ENCODE results near the gene C10orf90. TPM values are rescaled to one million over a fixed set of nuclear protein-coding genes. Genes with fewer than 3 reads are reported as not detected.

The C10orf90 gene
- total RNA-seq, 4 donors from 2014 or later, result 2.1 to 6.5 (median 4.1) TPM

- no peak for TF ChIP-seq CTCF (IDR thresholded peaks at IDR 0.05)
- no peak for TF ChIP-seq EP300 (IDR thresholded peaks at IDR 0.05)
- no peak for TF ChIP-seq POLR2AphosphoS5 (IDR thresholded peaks at IDR 0.05)
- no peak for TF ChIP-seq POLR2A (IDR thresholded peaks at IDR 0.05)
- 96% methylated on average over 1 of the region's 1 CpG for WGBS
- H3K36me3 ChIP-seq, result no peaks in the 10 kb centered on the region
- H3K9me3 ChIP-seq, result no peaks in the 10 kb centered on the region
- peaks cover 2% of the 10 kb centered on the region for H3K27me3 ChIP-seq
- no peak overlapping the region for H3K4me3 ChIP-seq
- no peaks in the 10 kb centered on the region for H3K4me1 ChIP-seq
- no peak overlapping the region for H3K27ac ChIP-seq
- DNase-seq (ENCODE audit: low spot score in 2 of 2), result no peak
Measured at GRCh38 chr10:126481181-126481580, 189.3 kb downstream of the C10orf90 start.

DNA sequence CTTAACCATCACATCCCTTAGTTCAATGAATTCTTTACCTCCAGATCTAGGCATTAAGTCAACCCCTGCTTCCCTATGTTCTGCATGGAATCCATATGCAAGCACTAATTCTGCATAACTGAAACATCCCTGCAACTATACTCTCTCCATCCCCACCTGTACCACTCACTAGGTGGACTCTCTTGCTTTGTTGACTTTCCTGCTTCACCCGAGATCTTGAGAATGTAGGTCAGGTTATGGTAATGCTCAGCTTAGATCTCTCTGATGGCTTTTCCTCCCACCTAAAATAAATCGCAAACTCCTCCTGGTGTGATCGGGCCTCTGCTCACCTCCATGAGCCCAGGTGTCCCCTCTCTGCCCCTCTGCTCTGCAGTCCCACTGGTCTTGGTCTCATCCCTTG, 189.8 kb downstream of the C10orf90 start:
- Histone ChIP-seq H3K4me1 (no peaks in the 10 kb centered on the region), H3K27me3 (no peaks in the 10 kb centered on the region), H3K27ac (no peak overlapping the region), H3K4me3 (no peak overlapping the region), H3K9me3 (no peaks in the 10 kb centered on the region), H3K36me3 (no peaks in the 10 kb centered on the region)
- WGBS, result 86% methylated on average over 3 of the region's 3 CpGs
- DNase-seq (ENCODE audit: low spot score in 2 of 2), result no peak
- TF ChIP-seq EP300 (IDR thresholded peaks at IDR 0.05), result no peak
- TF ChIP-seq POLR2A (IDR thresholded peaks at IDR 0.05), result no peak
- TF ChIP-seq CTCF (IDR thresholded peaks at IDR 0.05), result no peak
- no peak for TF ChIP-seq POLR2AphosphoS5 (IDR thresholded peaks at IDR 0.05)

DNA sequence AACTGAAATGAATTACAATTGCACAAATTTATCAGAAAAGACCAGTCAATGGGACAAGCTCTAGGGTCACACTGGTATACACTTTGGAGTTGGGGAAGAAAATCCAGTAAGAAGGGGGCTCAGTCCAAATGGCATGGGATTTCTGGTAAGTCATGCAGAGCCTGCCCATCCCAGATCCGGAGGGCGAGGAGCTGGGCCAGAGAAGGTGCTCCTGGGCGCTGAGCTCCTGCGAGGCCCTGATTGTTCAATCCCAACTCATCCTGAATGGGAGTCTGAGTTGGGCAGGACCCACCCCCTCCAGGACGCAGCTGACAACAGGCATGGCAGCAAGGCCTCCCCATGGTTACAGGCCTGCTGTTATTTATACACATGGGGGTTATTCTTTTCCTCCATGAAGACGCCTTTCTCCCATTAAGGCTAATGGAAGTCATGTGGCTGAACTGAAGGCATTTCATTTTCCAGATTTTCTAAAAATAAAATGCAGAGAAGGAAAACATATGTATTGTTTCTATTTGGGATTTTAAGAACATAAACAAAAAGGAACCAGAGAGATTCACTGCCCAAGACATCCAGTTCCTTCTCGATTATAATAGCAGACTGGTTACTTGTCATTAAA, 191.1 kb downstream of the C10orf90 start:
- Histone ChIP-seq H3K4me1 (no peaks in the 10 kb centered on the region), H3K4me3 (no peak overlapping the region), H3K27ac (no peak overlapping the region), H3K27me3 (no peaks in the 10 kb centered on the region), H3K9me3 (no peaks in the 10 kb centered on the region), H3K36me3 (no peaks in the 10 kb centered on the region)
- TF ChIP-seq POLR2AphosphoS5 (IDR thresholded peaks at IDR 0.05) (no peak), EP300 (IDR thresholded peaks at IDR 0.05) (no peak), CTCF (IDR thresholded peaks at IDR 0.05) (no peak), POLR2A (IDR thresholded peaks at IDR 0.05) (no peak)
- DNase-seq (ENCODE audit: low spot score in 2 of 2), result no peak
- WGBS, result 82% methylated on average over 7 of the region's 7 CpGs

DNA sequence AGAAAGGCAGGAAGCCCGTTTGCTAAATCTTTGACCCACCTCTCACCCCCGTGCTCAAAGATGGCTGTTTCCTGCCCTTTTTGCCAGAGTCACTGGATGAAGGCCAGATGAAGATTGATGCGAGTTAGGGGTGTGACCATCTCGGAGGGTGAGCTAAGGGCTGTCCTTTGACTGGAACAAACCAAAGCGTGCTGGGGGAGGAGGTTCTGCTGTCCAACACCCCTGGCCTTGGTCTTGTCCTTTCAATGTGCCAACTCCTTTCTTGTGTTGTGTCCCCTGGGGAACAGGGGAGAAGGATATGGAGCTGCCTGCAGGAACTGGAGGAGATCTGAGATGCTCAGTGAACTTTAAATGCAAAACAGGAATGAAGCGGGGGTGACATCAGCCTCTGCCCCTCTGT, 191.9 kb downstream of the C10orf90 start:
- H3K9me3 ChIP-seq, result no peaks in the 10 kb centered on the region
- 74% methylated on average over 6 of the region's 6 CpGs for WGBS
- H3K27me3 ChIP-seq, result no peaks in the 10 kb centered on the region
- H3K27ac ChIP-seq, result no peak overlapping the region
- no peak for TF ChIP-seq POLR2AphosphoS5 (IDR thresholded peaks at IDR 0.05)
- no peak for TF ChIP-seq POLR2A (IDR thresholded peaks at IDR 0.05)
- no peak for TF ChIP-seq EP300 (IDR thresholded peaks at IDR 0.05)
- TF ChIP-seq CTCF (IDR thresholded peaks at IDR 0.05), result no peak
- no peaks in the 10 kb centered on the region for H3K4me1 ChIP-seq
- no peak for DNase-seq (ENCODE audit: low spot score in 2 of 2)
- no peak overlapping the region for H3K4me3 ChIP-seq
- no peaks in the 10 kb centered on the region for H3K36me3 ChIP-seq

DNA sequence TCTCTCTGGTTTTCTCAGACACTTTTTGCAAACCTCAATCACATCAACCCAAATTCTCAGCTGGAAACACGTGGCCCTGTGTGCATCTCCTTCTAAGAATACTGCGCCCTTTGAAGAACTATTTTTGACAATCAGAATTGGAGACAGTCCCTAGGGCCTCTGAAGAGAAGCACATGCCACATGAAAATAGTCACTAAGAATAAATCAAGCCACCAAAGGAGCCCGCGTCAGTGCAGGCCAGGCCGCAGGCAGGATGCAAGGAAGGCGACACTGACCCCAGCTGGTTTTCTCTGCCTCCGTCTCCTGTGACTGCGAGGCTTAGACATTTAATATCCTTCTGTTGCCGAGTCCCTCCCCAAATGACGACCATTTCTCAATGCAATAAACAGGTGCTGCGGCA, 194.2 kb downstream of the C10orf90 start:
- TF ChIP-seq CTCF (IDR thresholded peaks at IDR 0.05) (no peak), POLR2AphosphoS5 (IDR thresholded peaks at IDR 0.05) (no peak), EP300 (IDR thresholded peaks at IDR 0.05) (no peak), POLR2A (IDR thresholded peaks at IDR 0.05) (no peak)

More for the DNA sequence above, 194.2 kb downstream of the C10orf90 start:
- no peaks in the 10 kb centered on the region for H3K27me3 ChIP-seq
- H3K4me1 ChIP-seq, result no peaks in the 10 kb centered on the region
- 65% methylated on average over 11 of the region's 11 CpGs for WGBS
- no peak overlapping the region for H3K27ac ChIP-seq
- H3K4me3 ChIP-seq, result no peak overlapping the region
- no peaks in the 10 kb centered on the region for H3K9me3 ChIP-seq
- no peak for DNase-seq (ENCODE audit: low spot score in 2 of 2)
- H3K36me3 ChIP-seq, result no peaks in the 10 kb centered on the region

Measured in suprapubic skin (tissue), 4 donors.